GM12878 (cell line): ENCODE measurements around the gene UNC5B.

ENCODE experiments used
- CEBPB ChIP-seq, 2 experiments: fragments of 150-350 bp in 1 of 2; IDR thresholded peaks; 2 replicates each; pipeline ENCODE4 v1.6.1; 2012 to 2014; ENCODE audit warnings: low read depth in 2 of 2, low read length in 2 of 2, borderline replicate concordance in 1 of 2, inconsistent platforms in 1 of 2
- FOS ChIP-seq: IDR thresholded peaks from 3 replicates; pipeline ENCODE4 v1.6.1; 2011; ENCODE audit warnings: borderline replicate concordance; ENCODE audit not compliant: insufficient read length; ENCODE audit errors: extremely low read depth
- POLR2AphosphoS5 ChIP-seq: IDR thresholded peaks from 2 replicates; pipeline ENCODE4 v1.6.1; 2011; ENCODE audit warnings: mild to moderate bottlenecking, low read length, inconsistent platforms
- SMAD1 ChIP-seq: fragments of 450-650 bp; IDR thresholded peaks from 2 replicates; pipeline ENCODE4 v1.6.1; 2018; ENCODE audit warnings: mild to moderate bottlenecking, low read depth; ENCODE audit not compliant: partially characterized antibody
- TF ChIP-seq, protein P1 (sequence below), 3 experiments: IDR thresholded peaks in 2 of 3; conservative IDR thresholded peaks in 1 of 3; 2 replicates each; pipeline ENCODE4 v1.5.1; 2011; ENCODE audit warnings: low read depth in 3 of 3, low read length in 3 of 3, mild to moderate bottlenecking in 3 of 3, control low read depth in 2 of 3, moderate library complexity in 2 of 3, inconsistent platforms in 1 of 3, mixed read lengths in 1 of 3; ENCODE audit not compliant: control insufficient read depth in 2 of 3, insufficient read depth in 1 of 3; ENCODE audit errors: extremely low read depth in 1 of 3

- TF ChIP-seq, protein P1, sequence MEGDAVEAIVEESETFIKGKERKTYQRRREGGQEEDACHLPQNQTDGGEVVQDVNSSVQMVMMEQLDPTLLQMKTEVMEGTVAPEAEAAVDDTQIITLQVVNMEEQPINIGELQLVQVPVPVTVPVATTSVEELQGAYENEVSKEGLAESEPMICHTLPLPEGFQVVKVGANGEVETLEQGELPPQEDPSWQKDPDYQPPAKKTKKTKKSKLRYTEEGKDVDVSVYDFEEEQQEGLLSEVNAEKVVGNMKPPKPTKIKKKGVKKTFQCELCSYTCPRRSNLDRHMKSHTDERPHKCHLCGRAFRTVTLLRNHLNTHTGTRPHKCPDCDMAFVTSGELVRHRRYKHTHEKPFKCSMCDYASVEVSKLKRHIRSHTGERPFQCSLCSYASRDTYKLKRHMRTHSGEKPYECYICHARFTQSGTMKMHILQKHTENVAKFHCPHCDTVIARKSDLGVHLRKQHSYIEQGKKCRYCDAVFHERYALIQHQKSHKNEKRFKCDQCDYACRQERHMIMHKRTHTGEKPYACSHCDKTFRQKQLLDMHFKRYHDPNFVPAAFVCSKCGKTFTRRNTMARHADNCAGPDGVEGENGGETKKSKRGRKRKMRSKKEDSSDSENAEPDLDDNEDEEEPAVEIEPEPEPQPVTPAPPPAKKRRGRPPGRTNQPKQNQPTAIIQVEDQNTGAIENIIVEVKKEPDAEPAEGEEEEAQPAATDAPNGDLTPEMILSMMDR (IDR thresholded peaks at IDR 0.05 in 2 of 3, conservative IDR thresholded peaks at IDR 0.05 in 1 of 3; ENCODE audit: control insufficient read depth in 2 of 3, extremely low read depth in 1 of 3, insufficient read depth in 1 of 3, low read depth in 3 of 3, low read length in 3 of 3) = no peak
- TF ChIP-seq POLR2AphosphoS5 = no peak
- no peak for TF ChIP-seq CEBPB (IDR thresholded peaks at IDR 0.05; ENCODE audit: borderline replicate concordance in 1 of 2, low read depth in 2 of 2, low read length in 2 of 2)
- no peak for TF ChIP-seq FOS
- TF ChIP-seq SMAD1 = no peak
These were observed 103.9 kb downstream of the UNC5B start for GRCh38 chr10:71316056-71316785.
